A549 (cell line): ENCODE measurements around the gene RAD9A.

Experiments
- BHLHE40 ChIP-seq: IDR thresholded peaks from 2 replicates; pipeline ENCODE4 v1.6.1; 2012; ENCODE audit warnings: low read depth, low read length, inconsistent platforms
- EP300 ChIP-seq, 2 experiments: fragments of >200 bp; sonication (Bioruptor Twin); formaldehyde crosslinking; IDR thresholded peaks; 2 replicates in 1 of 2; 3 replicates in 1 of 2; pipeline ENCODE4 v1.6.1; 2016 to 2017
- ESRRA ChIP-seq: fragments of 150-350 bp; IDR thresholded peaks from 2 replicates; pipeline ENCODE4 v1.6.1; 2014; ENCODE audit warnings: mild to moderate bottlenecking, low read length, borderline replicate concordance
- KDM1A ChIP-seq: fragments of 200-600 bp; sonication (generic); IDR thresholded peaks from 2 replicates; pipeline ENCODE4 v1.6.1; 2016; ENCODE audit warnings: low read depth, mild to moderate bottlenecking
- NPAS2 ChIP-seq: fragments of 250-450 bp; sonication (Bioruptor Pico); IDR thresholded peaks from 2 replicates; pipeline ENCODE4 v1.8.0; 2022; ENCODE audit warnings: mild to moderate bottlenecking, moderate library complexity, borderline replicate concordance
- POLR2A ChIP-seq: IDR thresholded peaks from 2 replicates; pipeline ENCODE4 v1.6.1; 2012; ENCODE audit warnings: mild to moderate bottlenecking, low read length
- POLR2AphosphoS2 ChIP-seq: conservative IDR thresholded peaks from 2 replicates; pipeline ENCODE4 v1.6.1; 2012; ENCODE audit warnings: low read length, improper control_type of control experiment, inconsistent platforms
- TP53 ChIP-seq: fragments of 250-450 bp; sonication (Bioruptor Pico); IDR thresholded peaks from 2 replicates; pipeline ENCODE4 v1.5.0; 2021; ENCODE audit warnings: mild to moderate bottlenecking, moderate library complexity
- TF ChIP-seq, protein P1 (sequence below): fragments of >200 bp; sonication (Bioruptor Twin); formaldehyde crosslinking; IDR thresholded peaks from 3 replicates; pipeline ENCODE4 v1.5.1; 2016
- TF ChIP-seq, protein P2 (sequence below): fragments of 200-600 bp; sonication (generic); IDR thresholded peaks from 2 replicates; pipeline ENCODE4 v1.6.1; 2016; ENCODE audit warnings: antibody characterized with exemption, mild to moderate bottlenecking, moderate library complexity

DNA sequence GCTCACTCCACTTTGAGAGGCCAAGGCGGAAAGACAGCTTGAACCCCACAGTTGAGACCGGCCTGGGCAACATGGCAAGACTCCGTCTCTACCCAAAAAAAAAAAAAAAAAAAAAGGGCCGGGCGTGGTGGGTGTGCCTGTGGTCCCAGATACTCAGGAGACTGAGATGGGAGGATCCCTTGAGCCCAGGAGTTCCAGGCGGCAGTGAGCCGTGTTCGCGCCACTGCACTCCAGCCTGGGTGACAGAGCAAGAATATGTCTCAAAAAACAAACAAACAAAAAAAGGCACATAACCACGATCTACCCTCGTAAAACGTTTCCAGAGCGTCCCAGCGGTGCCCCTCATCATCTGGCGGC is 861 bp upstream of the RAD9A start:
- TF ChIP-seq KDM1A = no peak
- no peak for TF ChIP-seq POLR2AphosphoS2
- TF ChIP-seq, protein P1, sequence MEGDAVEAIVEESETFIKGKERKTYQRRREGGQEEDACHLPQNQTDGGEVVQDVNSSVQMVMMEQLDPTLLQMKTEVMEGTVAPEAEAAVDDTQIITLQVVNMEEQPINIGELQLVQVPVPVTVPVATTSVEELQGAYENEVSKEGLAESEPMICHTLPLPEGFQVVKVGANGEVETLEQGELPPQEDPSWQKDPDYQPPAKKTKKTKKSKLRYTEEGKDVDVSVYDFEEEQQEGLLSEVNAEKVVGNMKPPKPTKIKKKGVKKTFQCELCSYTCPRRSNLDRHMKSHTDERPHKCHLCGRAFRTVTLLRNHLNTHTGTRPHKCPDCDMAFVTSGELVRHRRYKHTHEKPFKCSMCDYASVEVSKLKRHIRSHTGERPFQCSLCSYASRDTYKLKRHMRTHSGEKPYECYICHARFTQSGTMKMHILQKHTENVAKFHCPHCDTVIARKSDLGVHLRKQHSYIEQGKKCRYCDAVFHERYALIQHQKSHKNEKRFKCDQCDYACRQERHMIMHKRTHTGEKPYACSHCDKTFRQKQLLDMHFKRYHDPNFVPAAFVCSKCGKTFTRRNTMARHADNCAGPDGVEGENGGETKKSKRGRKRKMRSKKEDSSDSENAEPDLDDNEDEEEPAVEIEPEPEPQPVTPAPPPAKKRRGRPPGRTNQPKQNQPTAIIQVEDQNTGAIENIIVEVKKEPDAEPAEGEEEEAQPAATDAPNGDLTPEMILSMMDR = no peak
- TF ChIP-seq POLR2A = no peak
- no peak for TF ChIP-seq EP300 (IDR thresholded peaks at IDR 0.05)
- TF ChIP-seq BHLHE40 = no peak
- no peak for TF ChIP-seq NPAS2 (CRISPR knock-in tag)
- TF ChIP-seq, protein P2, sequence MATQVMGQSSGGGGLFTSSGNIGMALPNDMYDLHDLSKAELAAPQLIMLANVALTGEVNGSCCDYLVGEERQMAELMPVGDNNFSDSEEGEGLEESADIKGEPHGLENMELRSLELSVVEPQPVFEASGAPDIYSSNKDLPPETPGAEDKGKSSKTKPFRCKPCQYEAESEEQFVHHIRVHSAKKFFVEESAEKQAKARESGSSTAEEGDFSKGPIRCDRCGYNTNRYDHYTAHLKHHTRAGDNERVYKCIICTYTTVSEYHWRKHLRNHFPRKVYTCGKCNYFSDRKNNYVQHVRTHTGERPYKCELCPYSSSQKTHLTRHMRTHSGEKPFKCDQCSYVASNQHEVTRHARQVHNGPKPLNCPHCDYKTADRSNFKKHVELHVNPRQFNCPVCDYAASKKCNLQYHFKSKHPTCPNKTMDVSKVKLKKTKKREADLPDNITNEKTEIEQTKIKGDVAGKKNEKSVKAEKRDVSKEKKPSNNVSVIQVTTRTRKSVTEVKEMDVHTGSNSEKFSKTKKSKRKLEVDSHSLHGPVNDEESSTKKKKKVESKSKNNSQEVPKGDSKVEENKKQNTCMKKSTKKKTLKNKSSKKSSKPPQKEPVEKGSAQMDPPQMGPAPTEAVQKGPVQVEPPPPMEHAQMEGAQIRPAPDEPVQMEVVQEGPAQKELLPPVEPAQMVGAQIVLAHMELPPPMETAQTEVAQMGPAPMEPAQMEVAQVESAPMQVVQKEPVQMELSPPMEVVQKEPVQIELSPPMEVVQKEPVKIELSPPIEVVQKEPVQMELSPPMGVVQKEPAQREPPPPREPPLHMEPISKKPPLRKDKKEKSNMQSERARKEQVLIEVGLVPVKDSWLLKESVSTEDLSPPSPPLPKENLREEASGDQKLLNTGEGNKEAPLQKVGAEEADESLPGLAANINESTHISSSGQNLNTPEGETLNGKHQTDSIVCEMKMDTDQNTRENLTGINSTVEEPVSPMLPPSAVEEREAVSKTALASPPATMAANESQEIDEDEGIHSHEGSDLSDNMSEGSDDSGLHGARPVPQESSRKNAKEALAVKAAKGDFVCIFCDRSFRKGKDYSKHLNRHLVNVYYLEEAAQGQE = no peak
- no peak for TF ChIP-seq TP53 (CRISPR knock-in tag)
- no peak for TF ChIP-seq ESRRA
